ENCODE results near the gene PROSER1.
"Not testable (repeated sequence)": the region's sequence is repeated elsewhere in the genome, so short reads cannot be mapped to it uniquely, and the experiment has no call there.

Gene PROSER1

GRCh38 chr13:39032150-39032549 lies 5.7 kb downstream of the PROSER1 start:
- no peak for DNase-seq (ENCODE audit: extremely low read depth in 1 of 2, low read depth in 1 of 2)

- no peak for DNase-seq (ENCODE audit: extremely low read depth in 1 of 2, low read depth in 1 of 2)
These were observed 12.5 kb downstream of the PROSER1 start for GRCh38 chr13:39025433-39025839.

GRCh38 chr13:39023761-39024160 lies 14.1 kb downstream of the PROSER1 start:
- no peak for DNase-seq (ENCODE audit: extremely low read depth in 1 of 2, low read depth in 1 of 2)

- no peak for DNase-seq (ENCODE audit: extremely low read depth in 1 of 2, low read depth in 1 of 2)
These were observed 14.6 kb downstream of the PROSER1 start for GRCh38 chr13:39023316-39023715.

- DNase-seq (ENCODE audit: extremely low read depth in 1 of 2, low read depth in 1 of 2), result no peak
These were observed 16.9 kb downstream of the PROSER1 start for GRCh38 chr13:39020853-39021462.

GRCh38 chr13:39016787-39017186 lies 21.1 kb downstream of the PROSER1 start:
- no peak for DNase-seq (ENCODE audit: extremely low read depth in 1 of 2, low read depth in 1 of 2)

- DNase-seq (ENCODE audit: extremely low read depth in 1 of 2, low read depth in 1 of 2), result no peak
These were observed 21.8 kb downstream of the PROSER1 start for GRCh38 chr13:39016087-39016486.

- DNase-seq (ENCODE audit: extremely low read depth in 1 of 2, low read depth in 1 of 2), result no peak
These were observed 24.4 kb downstream of the PROSER1 start for GRCh38 chr13:39013462-39013861.

- no peak for DNase-seq (ENCODE audit: extremely low read depth in 1 of 2, low read depth in 1 of 2)
These were observed 25.3 kb downstream of the PROSER1 start for GRCh38 chr13:39012608-39013007.

GRCh38 chr13:39006371-39007111 lies 31.3 kb downstream of the PROSER1 start:
- DNase-seq (ENCODE audit: extremely low read depth in 1 of 2, low read depth in 1 of 2), result not testable (repeated sequence)

- DNase-seq (ENCODE audit: extremely low read depth in 1 of 2, low read depth in 1 of 2), result no peak
These were observed 39.1 kb downstream of the PROSER1 start for GRCh38 chr13:38998739-38999138.

- DNase-seq (ENCODE audit: extremely low read depth in 1 of 2, low read depth in 1 of 2), result no peak
These were observed 44.5 kb downstream of the PROSER1 start for GRCh38 chr13:38993381-38993780.

GRCh38 chr13:38990693-38991092 lies 47.2 kb downstream of the PROSER1 start, which contains the start of gene STOML3:
STOML3 (minus strand) TSS chr13:38990831; CDS start chr13:38990721, 110 bp downstream.
- DNase-seq (ENCODE audit: extremely low read depth in 1 of 2, low read depth in 1 of 2), result no peak

- DNase-seq (ENCODE audit: extremely low read depth in 1 of 2, low read depth in 1 of 2), result no peak
These were observed 56.8 kb downstream of the PROSER1 start for GRCh38 chr13:38981096-38981495.

- DNase-seq (ENCODE audit: extremely low read depth in 1 of 2, low read depth in 1 of 2), result no peak
These were observed 57.2 kb downstream of the PROSER1 start for GRCh38 chr13:38980750-38981078.

- DNase-seq (ENCODE audit: extremely low read depth in 1 of 2, low read depth in 1 of 2), result no peak
These were observed 57.8 kb downstream of the PROSER1 start for GRCh38 chr13:38979891-38980749.

- DNase-seq (ENCODE audit: extremely low read depth in 1 of 2, low read depth in 1 of 2), result no peak
These were observed 67.4 kb downstream of the PROSER1 start for GRCh38 chr13:38970380-38971051.

GRCh38 chr13:38969187-38969586 lies 68.7 kb downstream of the PROSER1 start:
- DNase-seq (ENCODE audit: extremely low read depth in 1 of 2, low read depth in 1 of 2), result no peak

GRCh38 chr13:38967446-38967845 lies 70.4 kb downstream of the PROSER1 start:
- DNase-seq (ENCODE audit: extremely low read depth in 1 of 2, low read depth in 1 of 2), result no peak

- no peak for DNase-seq (ENCODE audit: extremely low read depth in 1 of 2, low read depth in 1 of 2)
These were observed 72.6 kb downstream of the PROSER1 start for GRCh38 chr13:38965281-38965680.

- no peak for DNase-seq (ENCODE audit: extremely low read depth in 1 of 2, low read depth in 1 of 2)
These were observed 77.7 kb downstream of the PROSER1 start for GRCh38 chr13:38960175-38960574.
